SW480 (cell line): ENCODE results near the gene KRTAP10-7.
"Not testable (repeated sequence)": the region's sequence is repeated elsewhere in the genome, so short reads cannot be mapped to it uniquely, and the experiment has no call there.

Experiments
- DNase-seq: peaks from one replicate; pipeline ENCODE4 v3.0.0-alpha.2; 2016; ENCODE audit warnings: low spot score

Gene KRTAP10-7

DNA sequence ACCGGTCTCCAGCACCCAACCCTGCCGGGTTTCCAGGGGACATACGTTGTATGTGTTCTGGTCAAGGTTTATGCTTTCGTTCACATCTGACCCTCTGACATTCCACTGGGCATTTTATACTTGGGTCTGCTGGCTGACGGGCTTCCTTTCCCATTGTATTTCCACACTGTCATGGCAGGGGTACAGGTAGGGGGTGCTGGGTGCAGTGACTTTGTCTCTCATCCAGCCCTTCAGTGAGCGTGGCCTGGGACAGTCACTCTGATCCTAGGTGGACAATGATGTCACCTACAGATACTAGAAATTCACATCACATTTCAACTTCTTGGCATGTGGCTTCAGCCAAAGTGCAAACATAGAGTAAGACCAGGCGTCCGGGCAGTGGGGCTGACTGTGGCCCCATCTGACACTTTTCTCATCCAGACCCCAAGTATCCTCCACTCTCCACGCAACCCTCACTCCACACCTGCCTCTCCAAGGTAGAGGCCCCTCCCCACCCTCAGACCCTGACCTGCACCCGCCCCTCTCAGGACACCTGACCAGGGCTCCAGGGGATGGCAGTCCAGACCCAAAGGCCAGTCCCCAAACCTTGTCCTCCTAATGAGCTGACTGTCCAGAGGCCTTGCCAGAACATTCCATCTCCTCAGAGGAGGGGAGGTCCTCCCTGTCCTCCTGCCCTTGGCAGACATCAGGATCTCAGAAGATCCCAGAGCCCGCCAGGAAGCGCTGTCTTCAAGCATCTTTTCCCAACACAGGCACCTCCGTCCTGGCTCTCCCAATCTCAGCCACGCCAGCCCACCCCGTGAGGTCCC is 36.0 kb downstream of the KRTAP10-7 start:
- no peak for DNase-seq

DNA sequence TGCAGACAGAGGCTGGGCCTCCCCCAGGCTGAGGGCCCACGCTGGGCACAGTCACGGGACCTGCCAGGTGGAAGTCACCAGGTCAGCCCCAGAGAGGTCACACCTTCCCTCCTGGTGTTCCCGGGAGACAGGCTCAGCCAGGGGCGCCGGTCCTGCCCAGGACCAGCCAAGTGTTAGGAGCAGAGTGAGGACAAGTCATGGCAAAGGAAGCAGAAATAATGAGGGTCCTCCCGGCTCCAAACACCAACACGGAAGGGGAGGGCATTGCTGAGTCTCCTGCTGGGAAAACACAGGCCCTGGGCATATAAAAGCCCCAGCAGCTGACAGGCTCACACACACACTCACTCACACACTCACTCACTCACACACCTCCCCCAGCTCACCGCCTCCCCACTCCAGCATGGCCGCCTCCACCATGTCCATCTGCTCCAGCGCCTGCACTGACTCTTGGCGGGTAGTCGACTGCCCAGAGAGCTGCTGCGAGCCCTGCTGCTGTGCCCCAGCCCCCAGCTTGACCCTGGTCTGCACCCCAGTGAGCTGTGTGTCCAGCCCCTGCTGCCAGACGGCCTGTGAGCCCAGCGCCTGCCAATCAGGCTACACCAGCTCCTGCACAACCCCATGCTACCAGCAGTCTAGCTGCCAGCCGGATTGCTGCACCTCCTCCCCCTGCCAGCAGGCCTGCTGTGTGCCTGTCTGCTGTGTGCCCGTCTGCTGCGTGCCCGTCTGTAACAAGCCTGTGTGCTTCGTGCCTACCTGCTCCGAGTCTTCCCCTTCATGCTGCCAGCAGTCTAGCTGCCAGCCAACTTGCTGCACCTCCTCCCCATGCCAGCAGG is 36.8 kb downstream of the KRTAP10-7 start, which contains the start of gene KRTAP10-10:
TSS of gene KRTAP10-10 (plus strand) at position 339 of the 833 bp plus-strand sequence. CDS start at position 401, 62 bp downstream.
- DNase-seq: no peak

DNA sequence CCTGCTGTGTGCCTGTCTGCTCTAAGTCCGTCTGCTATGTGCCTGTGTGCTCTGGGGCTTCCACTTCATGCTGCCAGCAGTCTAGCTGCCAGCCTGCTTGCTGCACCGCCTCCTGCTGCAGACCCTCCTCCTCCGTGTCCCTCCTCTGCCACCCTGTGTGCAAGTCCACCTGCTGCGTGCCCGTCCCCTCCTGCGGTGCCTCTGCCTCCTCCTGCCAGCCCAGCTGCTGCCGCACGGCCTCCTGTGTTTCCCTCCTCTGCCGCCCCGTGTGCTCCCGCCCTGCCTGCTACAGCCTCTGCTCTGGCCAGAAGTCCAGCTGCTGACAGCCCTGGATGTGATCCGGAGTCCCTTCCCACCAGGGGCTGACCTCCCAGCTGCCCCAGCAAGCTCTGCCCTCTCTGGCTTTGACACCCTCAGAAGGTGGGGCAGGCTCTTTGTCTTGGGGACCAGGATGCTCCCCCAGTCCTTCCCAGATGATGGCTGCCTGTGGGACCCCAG is 37.5 kb downstream of the KRTAP10-7 start:
- not testable (repeated sequence) for DNase-seq

DNA sequence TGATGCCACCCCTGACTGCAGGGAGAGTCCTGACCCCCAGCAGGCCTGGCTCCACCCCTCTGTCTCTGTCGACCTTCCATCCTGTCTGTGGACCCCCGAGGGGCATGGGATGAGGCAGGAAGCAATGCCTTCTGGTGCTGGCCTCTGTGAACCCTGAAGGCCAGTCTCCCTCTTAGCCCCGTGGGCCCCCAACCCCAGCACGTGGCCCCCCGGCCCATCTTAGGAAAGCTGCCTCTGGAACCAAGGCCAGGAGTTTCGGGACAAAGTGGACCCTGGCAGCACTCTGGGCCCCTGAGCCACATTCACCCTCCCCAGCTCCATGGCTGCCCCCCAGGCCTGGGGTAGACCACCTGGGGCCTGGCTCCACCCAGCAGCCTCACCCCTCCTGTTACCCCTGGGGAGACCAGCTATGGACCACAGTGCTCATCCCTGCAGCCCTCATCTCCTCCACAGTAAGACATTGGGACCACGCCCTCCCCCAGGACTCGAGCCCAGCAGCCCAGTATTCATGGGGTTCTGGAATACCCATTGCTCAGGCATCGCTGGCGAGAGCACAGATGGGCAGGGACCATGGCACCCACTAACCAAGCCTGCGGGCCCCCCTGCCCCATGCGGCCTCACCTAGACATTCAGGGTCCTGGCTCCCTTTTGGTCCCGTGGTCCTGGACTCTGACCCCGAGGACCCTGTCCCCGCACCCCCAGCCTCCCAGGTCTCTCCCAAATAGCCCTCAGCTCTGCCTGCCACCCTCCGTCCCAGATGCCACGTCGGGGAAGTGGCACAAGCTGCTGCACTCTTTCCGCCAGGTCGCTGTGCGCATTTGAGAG is 38.3 kb downstream of the KRTAP10-7 start:
- DNase-seq: not testable (repeated sequence)

DNA sequence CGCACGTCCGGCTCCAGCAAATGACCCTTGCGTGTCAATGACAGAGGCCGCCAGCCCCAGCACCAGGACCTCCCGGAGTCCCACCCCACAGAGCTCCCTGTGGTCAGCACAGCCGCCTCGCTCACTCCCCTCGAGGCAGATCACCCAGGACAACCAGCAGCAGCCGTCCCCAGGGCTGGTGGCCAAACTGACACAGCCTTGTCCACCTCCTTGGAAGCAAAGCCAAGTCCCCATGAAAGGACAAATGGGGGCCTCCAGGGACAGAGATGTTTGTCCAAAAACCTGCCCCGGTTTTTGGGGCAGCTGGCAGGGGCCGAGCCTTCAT is 38.9 kb downstream of the KRTAP10-7 start:
- DNase-seq: no peak

DNA sequence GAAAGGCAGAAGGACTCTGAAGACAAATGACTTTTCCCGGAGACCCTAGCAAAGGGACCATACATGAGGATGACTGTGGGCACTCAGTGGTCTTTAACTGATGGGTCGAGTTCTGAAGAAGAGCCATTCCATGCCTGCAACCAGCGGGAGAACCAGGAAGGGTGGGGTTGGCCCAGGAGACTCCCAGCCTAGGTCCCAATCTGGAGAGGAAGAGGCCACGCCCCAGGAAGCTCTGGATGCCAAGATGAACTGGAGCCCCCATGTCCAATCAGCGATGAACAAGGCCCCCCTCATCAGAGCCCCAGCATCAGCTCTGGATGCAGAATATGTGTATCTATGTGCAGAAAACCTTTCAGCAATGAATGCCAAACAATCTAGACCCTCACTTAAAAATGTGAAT is 40.4 kb downstream of the KRTAP10-7 start:
- no peak for DNase-seq

DNA sequence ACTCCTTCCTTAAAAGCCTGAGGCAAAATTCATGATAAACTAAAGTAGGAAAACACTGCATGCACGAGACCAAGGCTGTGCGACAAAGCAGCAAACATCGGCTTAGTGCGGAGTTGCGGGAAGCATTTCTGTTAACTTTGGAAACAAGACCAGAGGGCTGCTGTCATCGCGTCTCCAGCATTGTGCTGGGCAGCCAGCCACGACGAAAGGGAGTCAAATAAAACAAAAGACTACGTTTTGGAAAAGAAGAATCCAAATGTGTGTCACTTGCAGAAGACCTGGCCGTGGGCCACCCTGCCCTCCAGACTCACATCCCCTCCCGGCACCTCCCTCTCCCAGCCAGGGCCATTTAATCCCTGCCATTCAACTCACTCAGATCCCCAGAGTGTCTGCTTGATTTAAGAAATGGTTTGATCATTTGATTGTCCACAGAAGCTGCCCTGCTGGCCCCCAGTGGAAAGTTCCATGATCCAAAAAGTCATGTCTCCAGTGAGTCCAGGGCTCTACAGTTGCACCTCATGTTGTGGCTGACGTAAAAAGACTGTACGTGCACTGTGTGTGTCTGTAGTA is 43.4 kb downstream of the KRTAP10-7 start:
- DNase-seq: no peak

DNA sequence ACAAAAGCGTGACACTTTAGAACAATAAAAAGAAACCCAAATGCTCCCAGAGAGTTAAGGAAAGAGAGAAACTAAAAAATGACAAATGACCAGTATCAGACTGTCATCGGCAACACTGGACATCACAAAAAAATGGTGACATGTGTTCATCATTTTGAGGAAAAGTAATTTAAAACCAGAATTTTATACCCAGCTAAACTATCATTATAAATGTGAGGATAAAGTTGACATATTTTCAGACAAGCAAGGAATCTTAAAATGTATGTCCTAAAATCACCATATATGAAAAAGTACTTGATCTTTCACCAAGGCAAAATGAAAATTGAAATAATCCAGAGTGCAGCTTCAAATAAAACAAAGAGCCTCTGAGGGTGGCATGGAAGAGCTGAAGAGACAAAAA is 44.5 kb downstream of the KRTAP10-7 start:
- no peak for DNase-seq

DNA sequence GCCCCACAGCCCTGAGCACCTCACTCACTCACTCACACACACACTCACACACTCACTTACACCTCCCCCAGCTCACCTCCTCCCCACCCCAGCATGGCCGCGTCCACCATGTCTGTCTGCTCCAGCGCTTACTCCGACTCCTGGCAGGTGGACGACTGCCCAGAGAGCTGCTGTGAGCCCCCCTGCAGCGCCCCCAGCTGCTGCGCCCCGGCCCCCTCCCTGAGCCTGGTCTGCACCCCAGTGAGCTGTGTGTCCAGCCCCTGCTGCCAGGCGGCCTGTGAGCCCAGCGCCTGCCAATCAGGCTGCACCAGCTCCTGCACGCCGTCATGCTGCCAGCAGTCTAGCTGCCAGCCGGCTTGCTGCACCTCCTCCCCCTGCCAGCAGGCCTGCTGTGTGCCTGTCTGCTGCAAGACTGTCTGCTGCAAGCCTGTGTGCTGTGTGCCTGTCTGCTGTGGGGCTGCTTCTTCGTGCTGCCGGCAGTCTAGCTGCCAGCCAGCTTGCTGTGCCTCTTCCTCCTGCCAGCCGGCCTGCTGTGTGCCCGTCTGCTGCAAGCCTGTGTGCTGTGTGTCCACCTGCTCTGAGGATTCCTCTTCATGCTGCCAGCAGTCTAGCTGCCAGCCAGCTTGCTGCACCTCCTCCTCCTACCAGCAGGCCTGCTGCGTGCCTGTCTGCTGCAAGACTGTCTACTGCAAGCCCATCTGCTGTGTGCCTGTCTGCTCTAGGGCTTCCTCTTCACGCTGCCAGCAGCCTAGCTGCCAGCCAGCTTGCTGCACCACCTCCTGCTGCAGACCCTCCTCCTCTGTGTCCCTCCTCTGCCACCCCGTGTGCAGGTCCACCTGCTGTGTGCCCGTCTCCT is 46.2 kb downstream of the KRTAP10-7 start, which contains the start of gene KRTAP10-11:
TSS of gene KRTAP10-11 (plus strand) at position 49 of the 856 bp plus-strand sequence. CDS start at position 94, 45 bp downstream.
- DNase-seq: not testable (repeated sequence)

DNA sequence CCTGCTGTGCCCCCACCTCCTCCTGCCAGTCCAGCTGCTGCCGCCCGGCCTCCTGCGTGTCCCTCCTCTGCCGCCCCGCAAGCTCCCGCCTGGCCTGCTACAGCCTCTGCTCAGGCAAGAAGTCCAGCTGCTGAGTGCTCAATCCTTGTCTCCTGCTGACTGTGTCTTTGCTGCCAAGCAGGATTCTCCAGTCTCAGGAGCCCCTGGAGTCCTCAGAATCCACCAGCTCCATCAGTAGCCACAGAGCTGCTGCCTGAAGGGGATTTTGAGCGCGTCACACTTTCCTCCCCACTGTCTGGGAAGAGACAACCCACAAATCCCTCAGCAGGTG is 46.8 kb downstream of the KRTAP10-7 start:
- no peak for DNase-seq

DNA sequence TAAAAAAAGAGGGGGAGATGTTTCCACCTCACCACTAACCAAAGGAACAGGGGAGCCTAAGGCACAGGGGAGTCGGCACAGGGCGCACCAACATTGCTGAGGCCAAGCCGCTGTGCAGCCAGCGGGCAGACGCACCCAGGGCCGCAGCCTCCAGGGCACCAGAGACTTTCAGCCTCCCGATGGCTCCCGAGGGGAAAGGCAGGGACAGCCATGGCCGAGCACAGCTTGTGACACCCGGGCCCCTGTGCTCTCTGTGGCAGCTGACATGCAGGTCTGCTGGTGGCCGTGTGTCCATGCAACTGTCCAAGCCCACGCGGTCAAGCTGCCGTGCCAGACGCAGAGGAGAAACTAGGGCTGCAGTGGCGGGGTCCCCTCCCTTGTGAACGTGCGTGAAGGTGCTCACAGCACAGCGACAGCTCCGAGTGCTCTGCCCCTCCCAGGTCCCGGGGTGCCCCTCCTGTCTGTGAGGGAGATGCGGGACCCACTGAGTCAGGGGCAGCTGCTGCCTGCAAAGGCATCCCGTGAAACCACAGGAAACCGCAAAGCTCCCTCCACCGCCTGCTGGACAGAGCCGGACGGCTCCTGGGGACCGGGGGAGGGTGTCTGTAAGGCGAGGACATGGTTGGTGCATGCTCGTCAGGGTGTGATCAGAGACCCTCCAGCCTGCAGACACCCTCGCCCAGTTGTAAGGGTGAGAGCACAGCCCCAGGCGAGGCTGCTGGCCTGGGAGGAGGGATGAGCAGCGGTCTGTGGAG is 48.3 kb downstream of the KRTAP10-7 start:
- no peak for DNase-seq

DNA sequence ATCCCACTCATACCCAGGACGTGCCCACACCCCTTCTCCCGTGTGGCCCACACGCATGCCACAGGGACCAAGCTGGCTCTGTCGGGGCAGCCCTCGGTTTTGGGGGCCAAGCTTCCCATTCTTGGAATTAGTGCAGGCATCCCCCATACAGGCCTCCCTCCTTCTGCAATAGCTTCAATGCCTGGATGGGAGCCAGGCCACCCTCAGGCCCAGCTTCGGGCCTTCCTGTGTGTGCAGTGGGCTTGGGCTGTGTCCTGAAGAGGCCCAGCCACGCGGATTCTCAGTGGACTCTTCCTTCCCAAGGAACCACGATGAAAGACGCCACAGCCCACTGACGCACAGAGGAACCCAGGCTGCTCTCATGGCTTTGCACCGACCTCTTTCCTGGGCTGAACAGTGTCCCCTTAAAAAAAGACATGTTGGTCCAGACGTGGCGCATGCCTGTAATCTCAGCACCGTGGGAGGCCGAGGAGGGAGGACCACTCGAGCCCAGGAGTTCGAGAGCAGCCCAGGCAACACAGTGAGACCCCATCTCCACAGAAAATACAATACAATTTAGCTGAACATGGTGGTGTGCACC is 49.2 kb downstream of the KRTAP10-7 start:
- DNase-seq: no peak

DNA sequence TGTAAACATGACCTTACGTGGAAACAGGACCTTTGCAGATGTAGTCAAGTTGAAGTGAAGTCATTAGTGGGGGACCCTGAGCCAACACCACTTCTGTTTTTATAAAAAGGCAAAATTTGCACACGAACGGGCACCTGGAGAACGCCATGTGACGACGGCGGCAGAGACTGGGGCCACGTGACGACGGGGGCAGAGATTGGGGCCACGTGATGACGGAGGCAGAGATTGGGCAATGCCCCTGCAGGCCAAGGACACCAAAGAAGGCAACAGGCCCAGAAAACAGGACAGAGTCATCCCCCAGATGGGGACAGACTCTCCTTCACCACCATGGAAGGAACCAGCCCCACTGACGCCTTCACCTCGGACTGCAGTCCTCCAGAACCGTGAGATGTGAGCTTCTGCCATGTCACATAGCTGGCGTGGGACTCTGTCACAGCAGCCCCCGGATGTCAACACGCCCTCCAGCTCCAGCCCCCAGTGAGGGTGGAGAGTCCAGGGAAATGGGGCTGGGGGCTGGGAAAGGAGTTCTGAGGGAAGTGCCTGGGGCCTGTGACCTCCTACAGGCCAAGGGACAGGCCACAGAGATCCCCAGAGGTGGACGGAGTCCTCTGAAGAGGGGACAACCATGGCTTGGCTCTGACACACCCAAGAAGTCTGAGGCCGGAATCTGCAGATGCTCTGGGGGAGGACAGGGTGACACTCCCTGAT is 50.0 kb downstream of the KRTAP10-7 start:
- DNase-seq: no peak

DNA sequence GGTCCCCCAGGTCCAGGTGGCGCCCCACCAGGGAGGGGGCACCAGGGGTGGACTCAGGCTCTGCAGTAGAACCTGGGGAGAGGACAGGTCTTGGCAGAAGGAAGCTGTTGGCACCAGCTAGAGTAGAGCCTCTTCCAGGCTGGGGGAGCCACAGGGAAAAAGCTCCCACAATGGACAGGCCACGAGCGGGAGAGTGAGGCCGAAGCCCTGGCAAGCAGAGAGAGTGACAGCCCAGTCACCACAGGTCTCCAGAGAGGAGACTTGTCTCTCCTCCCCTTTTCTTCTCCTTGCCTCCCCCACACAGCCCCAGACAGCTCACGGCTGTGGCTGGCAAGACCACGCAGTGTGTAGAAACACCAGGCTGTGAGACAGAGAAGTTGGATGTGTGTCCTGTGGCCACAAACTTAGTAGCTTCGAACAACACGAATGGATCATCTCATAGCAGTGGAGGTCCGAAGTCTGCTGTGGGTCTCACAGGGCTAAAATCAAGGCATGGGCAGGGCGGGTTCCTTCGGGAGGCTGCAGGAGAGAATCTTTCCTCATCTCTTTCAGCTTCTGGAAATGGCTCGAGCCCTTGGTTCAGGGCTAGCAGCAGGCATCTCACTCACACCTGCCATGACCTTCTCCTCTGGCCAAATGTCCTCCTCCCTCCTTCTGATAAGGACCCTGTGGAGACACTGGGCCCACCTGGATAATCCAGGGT is 50.7 kb downstream of the KRTAP10-7 start:
- no peak for DNase-seq
